HG03066 (cell line): ENCODE measurements around the gene CYP27A1.
"Not testable (repeated sequence)": the region's sequence is repeated elsewhere in the genome, so short reads cannot be mapped to it uniquely, and the experiment has no call there.

Experiments used
- ATAC-seq: cut with Tn5 transposase; IDR thresholded peaks from one replicate; pipeline ENCODE4 v1.9.1; 2021; ENCODE audit warnings: low read depth; ENCODE audit not compliant: unreplicated experiment

CYP27A1 gene

DNA sequence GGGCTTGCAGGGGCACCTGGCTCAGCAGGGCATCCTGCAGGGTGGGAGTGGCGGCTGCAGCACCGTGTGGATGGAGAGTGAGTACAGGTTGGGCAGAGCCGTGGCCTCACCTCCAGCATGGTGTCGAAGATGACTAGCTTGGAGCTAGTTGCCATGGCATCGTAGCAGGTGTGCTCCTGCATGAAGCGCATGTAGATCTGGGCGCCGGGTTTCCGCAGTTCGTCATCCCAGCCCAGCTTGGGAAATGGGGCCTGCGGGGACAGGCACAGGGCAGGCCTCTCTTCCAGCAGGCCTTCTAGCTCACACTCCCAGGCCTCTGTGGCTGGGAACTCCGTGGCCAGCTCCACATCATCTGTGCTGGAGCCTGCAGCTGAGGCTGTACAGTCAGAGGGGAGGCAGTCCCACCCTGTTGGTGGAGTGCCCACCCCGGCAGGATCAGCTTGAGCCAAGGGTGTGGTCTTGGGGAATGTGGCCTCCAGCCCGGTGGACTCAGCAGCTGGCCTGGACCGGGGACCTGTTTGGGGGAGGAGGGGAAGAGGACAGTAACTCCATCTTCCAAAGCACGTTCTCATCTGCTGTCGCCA, 48.0 kb downstream of the CYP27A1 start:
- no peak for ATAC-seq

DNA sequence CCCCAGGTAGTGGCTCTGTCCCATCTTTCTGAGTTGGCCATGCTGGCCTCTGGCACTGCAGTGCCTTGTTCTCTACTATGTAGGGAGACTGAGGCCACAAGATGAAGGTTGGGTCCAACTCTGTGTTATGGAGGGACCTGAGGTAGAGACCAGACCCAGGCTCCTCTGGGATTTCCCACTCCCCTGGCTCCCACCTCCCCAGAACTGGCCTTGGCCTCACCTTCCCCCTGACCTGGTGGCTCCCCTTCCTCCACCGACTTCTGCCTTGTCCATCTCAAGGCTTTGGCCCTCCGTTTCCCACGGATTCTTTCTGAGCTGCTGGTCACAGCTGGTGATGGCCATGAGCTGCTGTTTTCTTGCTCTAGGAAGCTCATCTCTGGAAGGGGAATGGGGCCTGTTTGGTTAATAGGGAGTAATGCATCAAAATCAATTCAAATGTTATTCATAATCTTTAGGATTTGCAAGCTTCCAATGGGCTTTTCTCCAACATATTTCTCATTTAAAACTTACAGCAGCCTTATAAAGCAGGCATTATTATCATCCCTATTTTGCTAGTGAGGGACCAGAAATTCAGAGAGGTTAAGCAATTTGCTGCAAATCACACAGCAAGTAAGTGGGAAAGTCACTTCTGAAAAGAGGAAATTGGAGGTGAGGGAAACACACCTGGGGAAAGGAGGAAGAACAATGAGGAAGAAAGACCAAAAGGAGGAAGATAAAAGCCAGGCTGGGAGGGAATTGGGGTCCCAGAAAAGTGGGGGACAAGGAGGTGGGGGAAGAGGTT, 48.8 kb downstream of the CYP27A1 start:
- no peak for ATAC-seq

DNA sequence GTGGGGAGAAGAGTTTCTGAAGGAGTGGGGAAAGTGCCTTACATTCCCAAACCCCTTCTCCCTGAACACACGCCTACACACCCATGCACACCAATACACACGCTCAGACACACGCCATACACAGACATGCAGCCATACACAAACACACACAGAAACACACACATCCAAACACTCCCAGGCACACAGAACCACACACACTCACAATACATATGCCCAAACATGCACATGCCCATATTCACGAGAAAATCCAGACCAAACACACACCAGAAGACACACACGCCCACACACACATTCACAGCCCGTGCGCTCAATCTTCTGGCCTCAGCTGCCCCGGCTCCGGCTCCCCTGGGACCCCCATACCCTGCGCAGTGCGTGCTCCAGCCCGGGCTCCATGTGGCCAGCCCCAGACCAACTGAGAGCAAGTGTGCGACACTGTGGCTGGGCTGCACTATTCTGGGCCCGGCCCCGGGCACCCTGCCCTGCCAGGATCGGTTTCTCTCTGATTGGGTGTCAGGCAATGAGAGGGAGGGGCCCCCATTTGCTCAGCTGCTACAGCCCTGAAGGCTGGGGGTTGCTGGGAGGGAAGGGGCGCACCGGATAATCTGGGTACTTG, 49.5 kb downstream of the CYP27A1 start, which contains the start of gene PRKAG3:
TSS of gene PRKAG3 (minus strand) at position 426 of the 613 bp plus-strand sequence.
- ATAC-seq, result no peak

DNA sequence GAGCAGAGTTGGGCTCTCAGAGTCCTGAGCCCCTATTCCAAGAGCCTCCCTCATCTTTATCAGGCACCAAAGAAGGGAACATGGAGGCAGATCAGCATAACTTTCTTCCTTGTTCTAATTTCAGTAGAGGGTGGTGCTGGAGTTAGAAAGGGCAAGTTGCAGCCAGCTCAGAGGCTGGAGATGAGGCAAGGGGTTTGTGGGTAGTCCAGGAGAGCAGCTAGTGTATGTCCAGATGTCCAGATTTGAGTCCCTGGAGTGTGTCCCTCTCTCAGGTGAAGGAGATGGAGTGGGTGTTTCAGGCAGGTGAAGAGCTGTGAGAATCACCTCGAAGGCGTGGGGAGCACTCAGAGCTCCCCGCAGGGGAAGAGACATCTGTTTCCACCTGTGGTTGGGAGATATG, 50.1 kb downstream of the CYP27A1 start:
- ATAC-seq, result no peak

DNA sequence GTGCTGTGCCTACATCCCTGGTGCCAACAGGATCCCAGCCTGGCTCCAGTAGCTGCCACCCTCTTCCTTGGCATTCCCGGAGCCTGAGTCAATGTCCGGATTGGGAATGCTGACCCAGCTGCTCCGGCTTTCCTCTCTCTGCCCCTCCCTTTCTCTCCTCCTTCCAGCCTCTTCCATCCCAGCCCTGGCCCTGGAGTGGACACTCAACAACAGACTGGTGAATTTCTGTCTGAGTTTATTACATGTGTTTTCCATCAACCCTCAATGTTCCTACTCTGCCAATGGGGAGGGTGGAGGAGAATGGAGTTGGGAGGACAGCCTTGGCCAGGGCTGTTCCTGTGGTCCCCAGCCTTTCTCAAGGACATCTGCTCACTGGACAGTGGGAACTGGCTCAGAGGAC, 50.6 kb downstream of the CYP27A1 start:
- no peak for ATAC-seq

DNA sequence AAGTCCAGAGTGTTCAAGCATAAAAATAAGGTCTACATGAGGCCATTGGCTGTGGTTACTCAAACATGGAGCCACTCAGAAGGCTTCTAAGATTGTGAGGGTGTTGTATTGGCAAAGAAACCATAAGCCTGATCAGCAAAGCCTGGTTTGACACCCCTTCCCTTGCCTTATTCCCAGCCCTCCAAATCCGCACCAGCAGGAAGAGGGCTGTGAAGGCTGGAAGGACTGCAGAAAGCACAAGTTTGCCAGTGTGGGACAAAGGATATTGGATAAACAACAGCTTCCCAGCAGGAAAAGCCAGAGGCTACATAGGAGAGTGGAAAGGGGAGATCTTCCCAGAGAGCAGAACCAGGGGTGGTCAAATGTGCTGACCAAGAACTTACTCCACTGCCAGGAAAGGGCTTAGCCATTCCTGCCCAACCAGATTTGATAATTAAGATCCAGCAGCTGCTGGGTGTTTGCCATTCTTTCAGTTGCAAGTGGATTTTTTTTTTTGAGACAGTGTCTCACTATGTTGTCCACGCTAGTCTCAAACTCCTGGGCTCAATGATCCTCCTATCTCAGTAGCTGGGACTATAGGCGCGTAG, 51.2 kb downstream of the CYP27A1 start:
- ATAC-seq, result no peak

DNA sequence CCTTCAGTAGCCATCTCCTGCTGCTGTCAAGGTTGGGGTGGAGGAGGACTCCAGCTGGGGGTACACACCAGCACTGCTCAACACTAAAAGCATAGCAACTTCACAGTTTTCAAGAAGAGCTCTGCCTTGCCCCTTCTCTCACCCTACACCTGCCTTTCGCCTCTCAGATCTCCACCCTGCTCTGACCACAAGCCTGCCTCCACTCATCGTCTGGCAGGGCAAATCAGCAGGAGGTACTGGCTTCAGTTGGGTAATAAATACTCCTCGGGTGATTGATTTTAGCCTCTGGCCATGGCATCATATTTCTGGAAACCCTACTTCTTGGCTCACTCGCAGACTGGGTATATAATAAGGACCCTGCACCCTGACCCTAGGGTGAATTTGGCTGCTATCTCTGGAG, 52.7 kb downstream of the CYP27A1 start:
- ATAC-seq, result no peak

DNA sequence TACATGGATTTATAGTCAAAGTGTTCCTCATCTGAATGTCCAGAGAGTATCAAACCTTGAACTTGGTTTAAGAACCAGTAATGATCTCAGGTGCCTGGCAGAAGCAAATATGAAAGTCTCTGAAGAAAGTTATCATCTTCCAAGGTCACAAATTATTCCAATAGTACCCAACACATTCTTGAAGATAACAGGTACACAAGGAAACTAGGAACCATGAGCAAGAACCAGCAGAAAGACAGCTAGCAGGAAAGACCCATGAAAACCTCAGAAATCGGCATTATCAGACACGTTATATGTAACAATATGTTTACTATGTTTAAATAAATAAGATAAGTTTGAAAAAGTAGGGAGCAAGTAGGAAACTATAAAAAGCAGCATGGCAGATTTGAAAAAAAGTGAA, 55.5 kb downstream of the CYP27A1 start:
- no peak for ATAC-seq

DNA sequence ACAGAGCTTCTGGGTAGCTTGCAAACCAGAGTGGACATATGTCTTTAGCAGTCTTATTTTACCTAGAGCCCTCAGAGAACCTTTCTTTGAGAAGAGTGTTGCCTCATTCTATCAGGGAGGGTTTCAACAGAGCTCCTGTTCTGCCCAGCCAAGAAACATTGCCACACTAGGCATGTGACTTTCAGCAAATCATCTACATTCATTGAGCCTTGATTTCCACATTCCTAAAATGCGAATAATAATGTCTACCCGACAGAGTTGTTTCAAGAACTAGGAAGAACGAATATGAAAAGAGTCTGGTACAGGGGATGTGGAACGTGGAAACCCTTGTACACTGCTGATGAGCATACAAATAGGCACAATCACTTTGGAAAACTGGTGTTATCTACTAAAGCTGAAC, 57.5 kb downstream of the CYP27A1 start:
- ATAC-seq, result no peak

DNA sequence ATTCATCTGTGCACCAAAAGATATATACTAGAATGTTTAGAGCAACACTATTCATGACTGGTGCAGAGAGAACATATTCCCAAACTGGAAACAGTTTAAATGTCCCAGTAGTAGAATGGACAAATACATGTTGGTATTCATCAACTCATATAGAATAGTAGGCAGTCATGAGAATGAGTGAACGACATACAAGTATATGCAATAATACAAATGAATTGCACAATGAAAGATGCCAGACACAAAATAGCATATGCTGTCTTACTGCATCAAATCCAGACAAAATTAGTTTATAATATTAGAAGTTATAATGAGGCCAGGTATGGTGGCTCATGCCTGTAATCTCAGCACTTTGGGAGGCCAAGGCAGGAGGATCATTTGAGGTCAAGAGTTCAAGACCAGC, 57.9 kb downstream of the CYP27A1 start:
- no peak for ATAC-seq

DNA sequence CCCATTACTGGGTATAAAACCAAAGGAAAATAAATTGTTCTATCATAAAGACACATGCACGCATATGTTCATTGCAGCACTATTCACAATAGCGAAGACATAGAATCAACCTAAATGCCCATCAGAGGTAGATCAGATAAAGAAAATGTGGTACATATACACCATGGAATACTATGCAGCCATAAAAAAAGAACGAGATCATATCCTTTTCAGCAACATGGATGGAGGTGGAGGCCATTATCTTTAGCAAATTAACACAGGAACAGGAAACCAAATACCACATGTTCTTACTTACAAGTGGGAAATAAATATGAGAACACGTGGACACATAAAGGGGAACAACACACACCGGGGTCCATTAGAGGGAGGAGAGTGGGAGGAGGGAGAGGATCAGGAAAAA, 62.4 kb downstream of the CYP27A1 start:
- ATAC-seq, result not testable (repeated sequence)

DNA sequence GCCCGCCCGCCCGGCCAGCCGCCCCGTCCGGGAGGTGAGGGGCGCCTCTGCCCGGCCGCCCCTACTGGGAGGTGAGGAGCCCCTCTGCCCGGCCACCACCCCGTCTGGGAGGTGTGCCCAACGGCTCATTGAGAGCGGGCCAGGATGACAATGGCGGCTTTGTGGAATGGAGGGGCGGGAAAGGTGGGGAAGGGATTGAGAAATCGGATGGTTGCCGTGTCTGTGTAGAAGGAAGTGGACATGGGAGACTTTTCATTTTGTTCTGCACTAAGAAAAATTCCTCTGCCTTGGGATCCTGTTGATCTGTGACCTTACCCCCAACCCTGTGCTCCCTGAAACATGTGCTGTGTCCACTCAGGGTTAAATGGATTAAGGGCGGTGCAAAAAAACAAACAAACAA, 65.0 kb downstream of the CYP27A1 start:
- ATAC-seq, result not testable (repeated sequence)

DNA sequence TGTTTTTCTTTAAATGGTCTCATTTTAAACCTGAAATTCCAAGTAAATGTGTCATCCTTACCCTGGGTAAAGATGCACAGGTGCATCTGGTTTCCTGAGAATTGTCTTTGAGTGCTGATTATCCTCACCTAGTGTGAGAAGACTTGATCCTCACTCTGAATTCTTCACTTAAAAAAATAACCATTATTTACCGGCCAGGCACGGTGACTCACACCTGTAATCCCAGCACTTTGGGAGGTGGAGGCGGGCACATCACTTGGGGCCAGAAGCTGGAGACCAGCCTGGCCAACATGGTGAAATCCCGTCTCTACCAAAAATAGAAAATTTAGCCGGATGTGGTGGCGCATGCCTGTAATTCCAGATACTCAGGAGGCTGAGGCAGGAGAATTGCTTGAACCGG, 67.8 kb downstream of the CYP27A1 start:
- ATAC-seq, result no peak

DNA sequence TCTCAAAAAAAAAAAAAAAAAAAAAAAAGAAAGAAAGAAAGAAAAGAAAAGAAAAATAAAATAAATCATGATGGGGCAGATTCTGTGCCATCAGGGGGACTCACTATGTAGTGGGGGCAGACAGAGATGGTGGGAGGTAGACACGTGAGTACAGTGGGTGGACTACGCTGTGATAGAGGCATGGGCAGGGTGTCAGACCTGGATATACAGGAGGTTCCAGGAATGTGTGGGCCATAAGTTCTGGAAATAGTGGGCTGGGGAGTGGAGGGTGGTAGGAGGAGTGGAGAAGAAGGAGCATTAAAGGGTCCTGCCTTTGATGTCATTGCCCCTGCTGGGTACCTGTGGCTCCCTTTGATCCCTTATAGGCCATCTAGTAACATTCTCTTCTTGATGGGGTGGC, 68.8 kb downstream of the CYP27A1 start:
- no peak for ATAC-seq

DNA sequence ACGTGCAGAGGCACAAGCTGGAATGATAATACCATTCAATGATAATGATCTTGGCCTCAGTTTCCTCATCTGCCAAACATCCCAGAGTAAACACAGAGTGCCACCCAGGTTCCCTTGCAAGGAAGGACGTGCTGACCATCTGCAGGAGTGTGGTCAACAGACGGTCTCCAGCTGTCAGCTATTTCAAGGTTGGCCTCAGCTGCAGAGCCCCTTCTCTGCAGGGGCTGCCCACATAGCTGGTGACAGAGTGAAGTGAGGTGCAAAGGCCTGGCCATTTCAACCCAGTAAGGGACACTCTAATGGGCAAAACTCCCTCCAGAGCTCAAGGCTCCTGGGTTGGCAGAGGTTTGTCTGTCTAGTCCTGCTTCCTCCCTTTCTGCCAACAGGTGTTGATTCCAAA, 69.3 kb downstream of the CYP27A1 start:
- ATAC-seq, result no peak

DNA sequence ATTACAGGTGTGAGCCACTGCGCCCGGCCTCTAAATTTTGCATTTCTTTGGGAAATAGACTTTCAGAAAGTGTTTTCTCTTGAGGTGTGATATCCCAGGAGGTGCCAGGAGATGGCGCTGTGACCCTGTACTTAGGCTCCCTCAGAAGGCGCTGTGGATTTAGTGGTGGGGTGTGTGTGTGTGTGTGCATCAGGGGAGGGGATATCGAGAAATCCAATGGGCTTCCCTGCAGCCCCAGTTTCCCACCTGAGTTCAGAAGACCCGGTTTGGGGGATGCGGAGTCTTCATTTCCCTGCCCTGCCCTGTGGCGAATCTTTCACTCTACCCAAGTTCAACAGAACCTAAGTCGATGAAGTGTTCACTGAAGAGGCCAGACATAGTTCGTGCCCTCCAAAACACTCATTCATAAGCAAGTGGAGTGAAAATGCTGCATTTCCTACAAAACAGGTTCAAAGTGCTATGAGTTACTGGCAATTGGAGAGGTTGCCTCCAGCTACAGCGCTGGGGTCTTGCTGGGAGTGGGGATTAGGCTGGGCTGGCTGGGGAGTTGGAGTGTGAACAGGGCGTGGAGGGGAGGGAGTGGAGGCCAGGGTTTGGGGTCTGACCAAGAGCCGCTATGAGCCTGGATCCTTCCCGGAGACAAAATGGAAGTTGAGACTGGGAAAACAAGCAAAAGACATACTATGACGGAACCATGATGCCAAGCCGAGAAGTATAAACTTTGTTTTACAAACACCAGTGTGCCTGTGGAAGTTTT, 71.1 kb downstream of the CYP27A1 start:
- no peak for ATAC-seq

DNA sequence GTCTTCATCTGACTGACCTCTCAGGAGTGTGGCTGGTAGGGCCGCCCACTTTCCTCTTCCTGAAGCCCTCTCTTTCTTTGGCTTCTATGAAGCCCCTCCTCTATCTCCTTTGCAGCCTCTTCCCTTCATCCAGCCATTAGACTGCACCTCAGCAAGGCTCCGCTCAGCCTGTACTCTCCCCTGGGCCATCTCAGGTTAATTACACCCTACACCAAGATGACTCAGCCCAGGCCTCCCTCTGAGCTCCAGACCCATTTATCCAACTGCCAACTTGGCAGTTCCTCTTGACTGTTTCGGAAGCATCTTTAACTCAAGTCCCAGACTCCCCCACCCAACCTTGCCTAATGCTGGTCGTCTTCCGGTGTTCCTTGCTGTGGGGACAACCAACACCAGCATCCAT, 71.8 kb downstream of the CYP27A1 start:
- no peak for ATAC-seq

DNA sequence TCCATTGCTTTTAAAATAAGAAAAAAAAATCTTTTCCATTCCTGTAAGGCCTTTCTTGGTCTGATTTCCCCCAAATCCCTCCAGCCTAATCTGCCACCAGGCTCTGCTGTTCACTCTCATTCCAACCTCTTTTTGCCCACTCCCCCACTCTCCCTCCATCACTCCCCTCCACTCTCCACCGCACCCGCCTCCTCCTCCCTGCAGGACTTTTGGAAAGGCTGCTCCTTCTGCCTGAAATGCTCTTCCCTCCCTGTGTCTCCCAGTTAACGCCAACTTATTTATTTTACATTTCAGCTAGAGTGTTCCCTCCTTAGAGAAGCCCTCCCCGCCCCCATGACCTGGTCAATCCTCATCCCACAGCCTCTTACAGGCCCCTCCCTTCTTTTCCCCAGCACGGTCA, 72.9 kb downstream of the CYP27A1 start:
- no peak for ATAC-seq

DNA sequence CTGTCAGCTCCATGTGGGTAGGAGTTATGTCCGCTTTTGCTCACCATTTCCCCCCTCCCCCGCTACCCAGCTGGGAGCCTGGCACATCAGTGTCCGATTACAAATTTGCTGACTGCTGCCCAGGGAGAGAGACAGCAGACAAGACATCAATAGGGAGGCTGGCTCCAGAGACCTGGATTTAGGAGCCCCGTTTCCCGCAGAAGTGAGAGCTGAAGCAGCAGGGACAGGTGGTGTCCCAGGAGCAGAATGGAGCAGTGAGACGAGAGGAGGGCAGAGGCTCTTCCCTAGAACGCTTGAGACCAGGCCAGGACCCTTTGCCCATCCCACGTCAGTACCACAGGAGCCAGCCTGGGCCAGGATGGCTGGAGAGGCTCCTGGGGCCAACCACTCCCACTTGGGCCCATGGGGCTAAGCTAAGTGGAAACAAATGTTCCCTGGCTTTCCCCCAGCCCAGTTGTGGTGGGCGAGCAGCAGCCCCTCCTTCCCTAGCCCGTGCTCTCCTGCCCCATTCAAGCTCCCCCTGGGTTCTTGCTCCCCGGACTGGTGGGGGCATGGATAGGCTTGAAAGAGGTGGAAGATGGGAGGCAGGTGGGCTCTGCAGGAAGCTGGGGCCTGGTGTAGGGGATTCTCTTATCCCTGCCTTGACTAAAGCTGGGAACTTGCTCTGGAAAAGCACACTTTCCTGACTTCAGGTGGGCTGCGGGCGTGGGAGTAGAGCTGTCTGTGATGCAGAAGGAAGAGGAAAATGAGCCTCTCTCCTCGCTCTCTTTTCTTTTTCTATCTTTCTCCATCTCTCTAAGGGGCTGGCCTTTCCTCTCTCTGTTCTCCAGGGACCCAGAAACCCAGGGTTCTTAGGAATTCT, 73.6 kb downstream of the CYP27A1 start:
- no peak for ATAC-seq
